WTC11 (cell line): ENCODE measurements around the gene MRPS27. TPM values are rescaled to one million over a fixed set of nuclear protein-coding genes. Genes with fewer than 3 reads are reported as not detected.
A peak's percentile ranks its signal among the peaks of the same experiment; 100 is the strongest.

Experiments
- ESRRA ChIP-seq: sonication (generic); formaldehyde crosslinking; IDR thresholded peaks from 2 replicates; pipeline ENCODE4 v1.8.1; 2022; ENCODE audit warnings: mild to moderate bottlenecking, missing genetic modification reagents, borderline replicate concordance
- MYBL2 ChIP-seq: sonication (generic); formaldehyde crosslinking; IDR thresholded peaks from 2 replicates; pipeline ENCODE4 v1.8.1; 2023; ENCODE audit warnings: mild to moderate bottlenecking, moderate library complexity, missing genetic modification reagents
- NR2C2 ChIP-seq: sonication (generic); formaldehyde crosslinking; IDR thresholded peaks from 2 replicates; pipeline ENCODE4 v1.8.0; 2022; ENCODE audit warnings: mild to moderate bottlenecking, missing genetic modification reagents
- NR3C1 ChIP-seq: sonication (generic); formaldehyde crosslinking; conservative IDR thresholded peaks from 2 replicates; pipeline ENCODE4 v1.8.1; 2023; ENCODE audit warnings: low read depth, mild to moderate bottlenecking, missing genetic modification reagents
- SMAD4 ChIP-seq: sonication (generic); formaldehyde crosslinking; IDR thresholded peaks from 2 replicates; pipeline ENCODE4 v1.8.0; 2022; ENCODE audit warnings: mild to moderate bottlenecking, missing genetic modification reagents
- TP53 ChIP-seq: sonication (generic); formaldehyde crosslinking; IDR thresholded peaks from 2 replicates; pipeline ENCODE4 v1.8.1; 2023; ENCODE audit warnings: mild to moderate bottlenecking, missing genetic modification reagents
- ZNF317 ChIP-seq: sonication (generic); formaldehyde crosslinking; IDR thresholded peaks from 2 replicates; pipeline ENCODE4 v1.8.1; 2023; ENCODE audit warnings: low read depth, mild to moderate bottlenecking, moderate library complexity, missing genetic modification reagents, borderline replicate concordance
- ZNF396 ChIP-seq: fragments of 250-450 bp; sonication (Bioruptor Pico); IDR thresholded peaks from 2 replicates; pipeline ENCODE4 v1.8.0; 2021; ENCODE audit warnings: mild to moderate bottlenecking, moderate library complexity, borderline replicate concordance
- ZNF416 ChIP-seq: fragments of 250-450 bp; sonication (Bioruptor Pico); IDR thresholded peaks from 2 replicates; pipeline ENCODE4 v1.9.0; 2021; ENCODE audit warnings: mild to moderate bottlenecking, inconsistent platforms
- total RNA-seq: library from RNA; stranded (reverse); gene quantifications from 3 replicates; pipeline ENCODE4 v1.2.3, GENCODE V29; 2021
- TF ChIP-seq, protein P1 (sequence below): sonication (generic); formaldehyde crosslinking; IDR thresholded peaks from 2 replicates; pipeline ENCODE4 v1.8.1; 2023; ENCODE audit warnings: mild to moderate bottlenecking, missing genetic modification reagents
- TF ChIP-seq, protein P2 (sequence below): fragments of 250-450 bp; sonication (Bioruptor Pico); IDR thresholded peaks from 2 replicates; pipeline ENCODE4 v2.1.2; 2022; ENCODE audit warnings: mild to moderate bottlenecking, moderate library complexity
- TF ChIP-seq, protein P3 (sequence below): sonication (generic); formaldehyde crosslinking; IDR thresholded peaks from 2 replicates; pipeline ENCODE4 v1.8.0; 2022; ENCODE audit warnings: mild to moderate bottlenecking, missing genetic modification reagents
- TF ChIP-seq, protein P4 (sequence below): fragments of 250-450 bp; sonication (Bioruptor Pico); IDR thresholded peaks from 2 replicates; pipeline ENCODE4 v1.9.0; 2021; ENCODE audit warnings: mild to moderate bottlenecking, borderline replicate concordance
- TF ChIP-seq, protein P5 (sequence below): sonication (generic); formaldehyde crosslinking; IDR thresholded peaks from 2 replicates; pipeline ENCODE4 v1.8.0; 2022; ENCODE audit warnings: mild to moderate bottlenecking, missing genetic modification reagents
- TF ChIP-seq, protein P6 (sequence below): sonication (generic); formaldehyde crosslinking; IDR thresholded peaks from 2 replicates; pipeline ENCODE4 v1.8.1; 2023; ENCODE audit warnings: mild to moderate bottlenecking, missing genetic modification reagents, borderline replicate concordance
- TF ChIP-seq, protein P7 (sequence below): fragments of 250-450 bp; sonication (Bioruptor Pico); conservative IDR thresholded peaks from 2 replicates; pipeline ENCODE4 v1.9.0; 2021; ENCODE audit warnings: mild to moderate bottlenecking
- TF ChIP-seq, protein P8 (sequence below): sonication (generic); formaldehyde crosslinking; IDR thresholded peaks from 2 replicates; pipeline ENCODE4 v1.8.1; 2022; ENCODE audit warnings: mild to moderate bottlenecking, moderate library complexity, missing genetic modification reagents
- TF ChIP-seq, protein P9 (sequence below): fragments of 250-450 bp; sonication (Bioruptor Pico); IDR thresholded peaks from 2 replicates; pipeline ENCODE4 v1.8.0; 2021; ENCODE audit warnings: mild to moderate bottlenecking

The MRPS27 gene
- total RNA-seq, 1 experiment from 2014 or later = 80.1 TPM

DNA sequence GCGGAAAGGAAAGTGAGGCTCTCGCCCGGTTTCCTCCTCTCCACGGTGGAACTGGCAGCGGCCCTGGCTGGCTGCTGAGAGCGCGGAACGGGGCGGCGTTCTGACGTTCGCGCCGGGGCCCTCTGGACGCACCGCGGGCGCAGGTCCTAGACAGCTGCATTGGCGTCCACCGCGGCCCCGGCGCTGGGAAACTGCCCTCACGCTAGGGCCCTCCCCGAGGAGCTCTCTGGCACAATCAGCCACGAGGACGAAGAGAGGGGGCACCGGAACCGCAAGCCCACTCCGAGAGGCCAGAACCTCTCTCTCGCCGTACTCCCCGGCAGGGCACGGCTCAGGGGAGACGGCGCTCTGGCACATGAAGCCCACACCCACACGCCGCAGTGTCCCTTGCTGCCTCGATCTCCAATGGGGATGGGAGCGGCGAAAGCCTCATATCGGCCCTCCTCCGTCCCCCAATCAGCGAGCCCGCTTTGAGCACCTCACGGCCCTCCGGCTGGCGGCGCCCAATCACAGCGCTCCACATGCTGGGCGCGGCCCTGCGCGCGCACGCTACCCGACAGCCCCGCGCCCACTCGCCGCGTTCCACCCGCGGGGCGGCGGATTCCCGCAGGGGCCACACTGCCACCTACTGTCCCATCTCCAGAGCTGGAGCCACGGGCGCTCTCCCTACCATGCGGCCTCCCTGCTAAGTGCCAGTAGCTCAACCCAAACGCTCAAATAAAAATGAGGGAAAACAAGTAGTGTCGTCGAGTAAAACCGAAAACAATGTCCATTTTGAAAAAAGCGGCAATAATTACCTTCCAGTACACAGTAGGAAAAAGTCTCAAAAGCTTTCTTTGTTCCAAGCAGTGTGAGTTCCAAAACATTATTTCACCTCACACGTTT, 11.8 kb downstream of the MRPS27 start (continued):
- TF ChIP-seq ESRRA (CRISPR knock-in tag) (0 out of 2 replicates have a peak, but pooled peaks have one; percentile 55), NR2C2 (CRISPR knock-in tag) (no peak), TP53 (CRISPR knock-in tag) (peak; percentile 85; the same call in 1 of the 2 replicates), ZNF317 (CRISPR knock-in tag) (no peak), SMAD4 (no peak), ZNF396 (CRISPR knock-in tag) (no peak), MYBL2 (CRISPR knock-in tag) (peak; percentile 94), ZNF416 (CRISPR knock-in tag) (no peak), NR3C1 (CRISPR knock-in tag) (0 out of 2 replicates have a peak, but pooled peaks have one; percentile 83)
- TF ChIP-seq, protein P1, sequence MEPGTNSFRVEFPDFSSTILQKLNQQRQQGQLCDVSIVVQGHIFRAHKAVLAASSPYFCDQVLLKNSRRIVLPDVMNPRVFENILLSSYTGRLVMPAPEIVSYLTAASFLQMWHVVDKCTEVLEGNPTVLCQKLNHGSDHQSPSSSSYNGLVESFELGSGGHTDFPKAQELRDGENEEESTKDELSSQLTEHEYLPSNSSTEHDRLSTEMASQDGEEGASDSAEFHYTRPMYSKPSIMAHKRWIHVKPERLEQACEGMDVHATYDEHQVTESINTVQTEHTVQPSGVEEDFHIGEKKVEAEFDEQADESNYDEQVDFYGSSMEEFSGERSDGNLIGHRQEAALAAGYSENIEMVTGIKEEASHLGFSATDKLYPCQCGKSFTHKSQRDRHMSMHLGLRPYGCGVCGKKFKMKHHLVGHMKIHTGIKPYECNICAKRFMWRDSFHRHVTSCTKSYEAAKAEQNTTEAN (CRISPR knock-in tag) = peak; percentile 82
- TF ChIP-seq, protein P2, sequence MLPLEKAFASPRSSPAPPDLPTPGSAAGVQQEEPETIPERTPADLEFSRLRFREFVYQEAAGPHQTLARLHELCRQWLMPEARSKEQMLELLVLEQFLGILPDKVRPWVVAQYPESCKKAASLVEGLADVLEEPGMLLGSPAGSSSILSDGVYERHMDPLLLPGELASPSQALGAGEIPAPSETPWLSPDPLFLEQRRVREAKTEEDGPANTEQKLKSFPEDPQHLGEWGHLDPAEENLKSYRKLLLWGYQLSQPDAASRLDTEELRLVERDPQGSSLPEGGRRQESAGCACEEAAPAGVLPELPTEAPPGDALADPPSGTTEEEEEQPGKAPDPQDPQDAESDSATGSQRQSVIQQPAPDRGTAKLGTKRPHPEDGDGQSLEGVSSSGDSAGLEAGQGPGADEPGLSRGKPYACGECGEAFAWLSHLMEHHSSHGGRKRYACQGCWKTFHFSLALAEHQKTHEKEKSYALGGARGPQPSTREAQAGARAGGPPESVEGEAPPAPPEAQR = no peak
- TF ChIP-seq, protein P3, sequence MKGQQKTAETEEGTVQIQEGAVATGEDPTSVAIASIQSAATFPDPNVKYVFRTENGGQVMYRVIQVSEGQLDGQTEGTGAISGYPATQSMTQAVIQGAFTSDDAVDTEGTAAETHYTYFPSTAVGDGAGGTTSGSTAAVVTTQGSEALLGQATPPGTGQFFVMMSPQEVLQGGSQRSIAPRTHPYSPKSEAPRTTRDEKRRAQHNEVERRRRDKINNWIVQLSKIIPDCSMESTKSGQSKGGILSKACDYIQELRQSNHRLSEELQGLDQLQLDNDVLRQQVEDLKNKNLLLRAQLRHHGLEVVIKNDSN = peak; percentile 62
- TF ChIP-seq, protein P4, sequence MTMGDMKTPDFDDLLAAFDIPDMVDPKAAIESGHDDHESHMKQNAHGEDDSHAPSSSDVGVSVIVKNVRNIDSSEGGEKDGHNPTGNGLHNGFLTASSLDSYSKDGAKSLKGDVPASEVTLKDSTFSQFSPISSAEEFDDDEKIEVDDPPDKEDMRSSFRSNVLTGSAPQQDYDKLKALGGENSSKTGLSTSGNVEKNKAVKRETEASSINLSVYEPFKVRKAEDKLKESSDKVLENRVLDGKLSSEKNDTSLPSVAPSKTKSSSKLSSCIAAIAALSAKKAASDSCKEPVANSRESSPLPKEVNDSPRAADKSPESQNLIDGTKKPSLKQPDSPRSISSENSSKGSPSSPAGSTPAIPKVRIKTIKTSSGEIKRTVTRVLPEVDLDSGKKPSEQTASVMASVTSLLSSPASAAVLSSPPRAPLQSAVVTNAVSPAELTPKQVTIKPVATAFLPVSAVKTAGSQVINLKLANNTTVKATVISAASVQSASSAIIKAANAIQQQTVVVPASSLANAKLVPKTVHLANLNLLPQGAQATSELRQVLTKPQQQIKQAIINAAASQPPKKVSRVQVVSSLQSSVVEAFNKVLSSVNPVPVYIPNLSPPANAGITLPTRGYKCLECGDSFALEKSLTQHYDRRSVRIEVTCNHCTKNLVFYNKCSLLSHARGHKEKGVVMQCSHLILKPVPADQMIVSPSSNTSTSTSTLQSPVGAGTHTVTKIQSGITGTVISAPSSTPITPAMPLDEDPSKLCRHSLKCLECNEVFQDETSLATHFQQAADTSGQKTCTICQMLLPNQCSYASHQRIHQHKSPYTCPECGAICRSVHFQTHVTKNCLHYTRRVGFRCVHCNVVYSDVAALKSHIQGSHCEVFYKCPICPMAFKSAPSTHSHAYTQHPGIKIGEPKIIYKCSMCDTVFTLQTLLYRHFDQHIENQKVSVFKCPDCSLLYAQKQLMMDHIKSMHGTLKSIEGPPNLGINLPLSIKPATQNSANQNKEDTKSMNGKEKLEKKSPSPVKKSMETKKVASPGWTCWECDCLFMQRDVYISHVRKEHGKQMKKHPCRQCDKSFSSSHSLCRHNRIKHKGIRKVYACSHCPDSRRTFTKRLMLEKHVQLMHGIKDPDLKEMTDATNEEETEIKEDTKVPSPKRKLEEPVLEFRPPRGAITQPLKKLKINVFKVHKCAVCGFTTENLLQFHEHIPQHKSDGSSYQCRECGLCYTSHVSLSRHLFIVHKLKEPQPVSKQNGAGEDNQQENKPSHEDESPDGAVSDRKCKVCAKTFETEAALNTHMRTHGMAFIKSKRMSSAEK (CRISPR knock-in tag) = no peak
- TF ChIP-seq, protein P5, sequence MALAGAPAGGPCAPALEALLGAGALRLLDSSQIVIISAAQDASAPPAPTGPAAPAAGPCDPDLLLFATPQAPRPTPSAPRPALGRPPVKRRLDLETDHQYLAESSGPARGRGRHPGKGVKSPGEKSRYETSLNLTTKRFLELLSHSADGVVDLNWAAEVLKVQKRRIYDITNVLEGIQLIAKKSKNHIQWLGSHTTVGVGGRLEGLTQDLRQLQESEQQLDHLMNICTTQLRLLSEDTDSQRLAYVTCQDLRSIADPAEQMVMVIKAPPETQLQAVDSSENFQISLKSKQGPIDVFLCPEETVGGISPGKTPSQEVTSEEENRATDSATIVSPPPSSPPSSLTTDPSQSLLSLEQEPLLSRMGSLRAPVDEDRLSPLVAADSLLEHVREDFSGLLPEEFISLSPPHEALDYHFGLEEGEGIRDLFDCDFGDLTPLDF (CRISPR knock-in tag) = peak; percentile 57; the same call in 1 of the 2 replicates
- TF ChIP-seq, protein P6, sequence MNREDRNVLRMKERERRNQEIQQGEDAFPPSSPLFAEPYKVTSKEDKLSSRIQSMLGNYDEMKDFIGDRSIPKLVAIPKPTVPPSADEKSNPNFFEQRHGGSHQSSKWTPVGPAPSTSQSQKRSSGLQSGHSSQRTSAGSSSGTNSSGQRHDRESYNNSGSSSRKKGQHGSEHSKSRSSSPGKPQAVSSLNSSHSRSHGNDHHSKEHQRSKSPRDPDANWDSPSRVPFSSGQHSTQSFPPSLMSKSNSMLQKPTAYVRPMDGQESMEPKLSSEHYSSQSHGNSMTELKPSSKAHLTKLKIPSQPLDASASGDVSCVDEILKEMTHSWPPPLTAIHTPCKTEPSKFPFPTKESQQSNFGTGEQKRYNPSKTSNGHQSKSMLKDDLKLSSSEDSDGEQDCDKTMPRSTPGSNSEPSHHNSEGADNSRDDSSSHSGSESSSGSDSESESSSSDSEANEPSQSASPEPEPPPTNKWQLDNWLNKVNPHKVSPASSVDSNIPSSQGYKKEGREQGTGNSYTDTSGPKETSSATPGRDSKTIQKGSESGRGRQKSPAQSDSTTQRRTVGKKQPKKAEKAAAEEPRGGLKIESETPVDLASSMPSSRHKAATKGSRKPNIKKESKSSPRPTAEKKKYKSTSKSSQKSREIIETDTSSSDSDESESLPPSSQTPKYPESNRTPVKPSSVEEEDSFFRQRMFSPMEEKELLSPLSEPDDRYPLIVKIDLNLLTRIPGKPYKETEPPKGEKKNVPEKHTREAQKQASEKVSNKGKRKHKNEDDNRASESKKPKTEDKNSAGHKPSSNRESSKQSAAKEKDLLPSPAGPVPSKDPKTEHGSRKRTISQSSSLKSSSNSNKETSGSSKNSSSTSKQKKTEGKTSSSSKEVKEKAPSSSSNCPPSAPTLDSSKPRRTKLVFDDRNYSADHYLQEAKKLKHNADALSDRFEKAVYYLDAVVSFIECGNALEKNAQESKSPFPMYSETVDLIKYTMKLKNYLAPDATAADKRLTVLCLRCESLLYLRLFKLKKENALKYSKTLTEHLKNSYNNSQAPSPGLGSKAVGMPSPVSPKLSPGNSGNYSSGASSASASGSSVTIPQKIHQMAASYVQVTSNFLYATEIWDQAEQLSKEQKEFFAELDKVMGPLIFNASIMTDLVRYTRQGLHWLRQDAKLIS = 0 out of 2 replicates have a peak, but pooled peaks have one; percentile 76
- TF ChIP-seq, protein P7, sequence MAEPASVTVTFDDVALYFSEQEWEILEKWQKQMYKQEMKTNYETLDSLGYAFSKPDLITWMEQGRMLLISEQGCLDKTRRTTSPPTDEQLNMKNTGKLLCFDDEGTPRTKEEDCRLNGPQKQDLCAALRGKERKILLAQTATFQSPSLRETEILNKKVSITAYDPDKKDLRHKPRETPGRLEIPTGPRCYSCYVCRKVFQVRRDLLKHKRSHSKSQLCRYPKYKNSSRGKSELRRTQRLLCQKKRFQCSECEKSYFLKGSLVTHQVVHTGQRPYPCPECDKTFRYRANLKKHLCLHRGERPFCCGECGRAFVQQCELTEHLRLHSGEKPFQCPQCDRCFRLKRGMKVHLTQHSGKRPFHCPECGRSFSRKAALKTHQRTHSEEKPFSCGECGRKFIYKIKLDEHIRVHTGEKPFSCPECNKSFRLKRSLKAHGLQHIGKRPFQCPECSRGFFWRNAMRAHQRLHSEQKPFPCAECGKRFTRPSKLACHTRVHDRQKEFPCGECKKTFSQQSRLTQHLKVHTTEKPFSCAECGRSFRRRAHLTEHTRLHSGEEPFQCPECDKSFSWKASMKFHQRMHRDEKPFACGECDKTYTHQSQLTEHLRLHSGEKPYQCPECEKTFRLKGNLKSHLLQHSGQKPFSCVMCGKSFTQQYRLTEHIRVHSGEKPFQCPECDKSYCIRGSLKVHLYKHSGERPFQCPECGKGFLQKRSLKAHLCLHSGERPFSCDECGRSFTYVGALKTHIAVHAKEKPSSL = no peak
- TF ChIP-seq, protein P8, sequence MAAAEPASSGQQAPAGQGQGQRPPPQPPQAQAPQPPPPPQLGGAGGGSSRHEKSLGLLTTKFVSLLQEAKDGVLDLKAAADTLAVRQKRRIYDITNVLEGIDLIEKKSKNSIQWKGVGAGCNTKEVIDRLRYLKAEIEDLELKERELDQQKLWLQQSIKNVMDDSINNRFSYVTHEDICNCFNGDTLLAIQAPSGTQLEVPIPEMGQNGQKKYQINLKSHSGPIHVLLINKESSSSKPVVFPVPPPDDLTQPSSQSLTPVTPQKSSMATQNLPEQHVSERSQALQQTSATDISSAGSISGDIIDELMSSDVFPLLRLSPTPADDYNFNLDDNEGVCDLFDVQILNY (CRISPR knock-in tag) = 0 out of 2 replicates have a peak, but pooled peaks have one; percentile 14
- TF ChIP-seq, protein P9, sequence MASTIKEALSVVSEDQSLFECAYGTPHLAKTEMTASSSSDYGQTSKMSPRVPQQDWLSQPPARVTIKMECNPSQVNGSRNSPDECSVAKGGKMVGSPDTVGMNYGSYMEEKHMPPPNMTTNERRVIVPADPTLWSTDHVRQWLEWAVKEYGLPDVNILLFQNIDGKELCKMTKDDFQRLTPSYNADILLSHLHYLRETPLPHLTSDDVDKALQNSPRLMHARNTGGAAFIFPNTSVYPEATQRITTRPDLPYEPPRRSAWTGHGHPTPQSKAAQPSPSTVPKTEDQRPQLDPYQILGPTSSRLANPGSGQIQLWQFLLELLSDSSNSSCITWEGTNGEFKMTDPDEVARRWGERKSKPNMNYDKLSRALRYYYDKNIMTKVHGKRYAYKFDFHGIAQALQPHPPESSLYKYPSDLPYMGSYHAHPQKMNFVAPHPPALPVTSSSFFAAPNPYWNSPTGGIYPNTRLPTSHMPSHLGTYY = no peak
